Measurements from ENCODE around the gene MRAS. TPM values are rescaled to one million over a fixed set of nuclear protein-coding genes. Genes with fewer than 3 reads are reported as not detected.

The MRAS gene
- not detected for total RNA-seq

DNA sequence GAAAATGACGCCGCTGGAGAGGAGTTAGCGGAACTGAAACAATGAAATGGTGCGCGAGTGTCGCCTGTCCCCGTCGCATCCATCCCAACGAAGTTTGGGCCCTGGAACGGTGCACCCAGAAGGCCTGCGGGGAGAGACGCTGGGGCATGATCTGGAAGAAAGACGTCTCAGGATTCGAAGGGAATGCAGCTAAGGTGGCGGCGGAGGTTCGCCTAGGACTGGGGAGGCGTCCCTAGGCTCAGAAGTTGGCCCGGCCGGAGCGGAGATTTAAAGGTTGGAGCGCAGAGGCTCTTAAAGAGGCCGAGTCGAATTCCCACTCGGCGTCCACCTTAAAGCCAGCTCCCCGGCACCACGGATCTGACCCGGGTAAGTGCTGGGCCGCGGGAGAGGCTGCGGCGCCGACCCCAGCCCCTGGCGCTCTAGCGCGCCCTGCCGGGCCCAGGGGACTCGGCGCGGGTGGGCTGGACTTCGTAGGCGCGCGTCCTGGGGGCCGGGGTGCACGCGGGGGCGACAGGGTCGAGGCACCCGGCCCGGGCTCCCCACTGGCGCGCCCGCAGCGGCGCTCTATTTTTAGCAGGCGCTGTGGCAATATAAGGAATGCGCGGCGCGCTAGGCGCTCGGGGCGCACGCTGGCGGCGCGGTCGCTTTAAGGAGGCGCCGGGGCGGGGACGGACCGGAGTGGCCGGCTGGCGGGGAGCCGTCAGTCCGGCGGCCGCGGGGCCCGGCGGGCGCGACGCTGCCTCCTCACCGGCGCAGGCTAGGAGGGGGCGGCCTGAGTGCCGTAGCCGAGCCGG lies at the start of gene MRAS:
Gene MRAS (plus strand): TSS at position 620 of the 794 bp plus-strand sequence. CDS start 24,305 bp downstream, outside the sequence.
- CTCF ChIA-PET: interaction anchor here (0.9 kb wide), 1 partner anchor 8 kb away, joined by 4 read pairs; no protein-coding TSS in a partner anchor
- POLR2A ChIA-PET: no interaction called here
- Mint-ChIP-seq H3K36me3 (ENCODE audit: low read depth) (peaks cover 1% of the 10 kb centered on the region), H3K27me3 (ENCODE audit: low read depth) (peaks cover 43% of the 10 kb centered on the region), H3K9me3 (ENCODE audit: insufficient read depth) (no peaks in the 10 kb centered on the region), H3K4me3 (peak within 1 kb of the TSS; percentile 85), H3K27ac (no peak within 1 kb of the TSS), H3K4me1 (ENCODE audit: low read depth) (peaks cover 6% of the 10 kb centered on the region)
- ATAC-seq (peak; percentile 68), DNase-seq (peak; percentile 24)

DNA sequence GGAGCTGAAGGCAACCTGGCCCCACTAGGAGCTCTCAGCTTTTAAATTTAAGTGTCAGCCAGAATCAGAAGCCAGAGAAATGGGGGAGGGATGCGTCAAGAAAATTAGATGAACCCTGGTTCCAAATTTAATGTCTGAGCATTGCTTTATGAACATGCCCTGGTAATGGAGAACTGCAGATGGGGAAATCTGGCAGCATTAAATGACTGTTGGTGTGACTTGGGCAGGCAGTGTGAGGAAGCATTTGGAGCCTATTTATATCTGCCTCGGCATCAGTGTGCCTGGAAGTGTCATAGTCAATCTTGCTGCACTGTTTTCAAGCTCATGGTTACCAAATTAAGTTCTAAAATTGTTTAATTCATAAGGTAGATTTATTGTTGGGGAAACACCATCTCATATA lies 47.7 kb upstream of the MRAS start:
- no peak for ATAC-seq
- Mint-ChIP-seq H3K4me3 (no peak overlapping the region), H3K27me3 (ENCODE audit: low read depth) (no peaks in the 10 kb centered on the region), H3K27ac (no peak overlapping the region), H3K4me1 (ENCODE audit: low read depth) (peaks cover 12% of the 10 kb centered on the region), H3K36me3 (ENCODE audit: low read depth) (peaks cover 27% of the 10 kb centered on the region), H3K9me3 (ENCODE audit: insufficient read depth) (no peaks in the 10 kb centered on the region)
- POLR2A ChIA-PET: no interaction called here
- CTCF ChIA-PET: interaction anchor here (1.2 kb wide), 1 partner anchor 28 kb away, joined by 3 read pairs; no protein-coding TSS in a partner anchor
- no peak for DNase-seq

- ATAC-seq (no peak), DNase-seq (no peak)
- Mint-ChIP-seq H3K36me3 (ENCODE audit: low read depth) (peaks cover 9% of the 10 kb centered on the region), H3K9me3 (ENCODE audit: insufficient read depth) (peaks cover 12% of the 10 kb centered on the region), H3K27ac (no peak overlapping the region), H3K4me3 (no peak overlapping the region), H3K27me3 (ENCODE audit: low read depth) (no peaks in the 10 kb centered on the region), H3K4me1 (ENCODE audit: low read depth) (no peaks in the 10 kb centered on the region)
- ChIA-PET POLR2A (interaction anchor here (0.6 to 0.8 kb wide), 2 partner anchors 116 to 156 kb away, joined by 3 to 4 read pairs; partner anchors contain the start of gene ARMC8), CTCF (interaction anchor here (1.0 kb wide), 1 partner anchor 9 kb away, joined by 3 read pairs; no protein-coding TSS in a partner anchor)
Observed at GRCh38 chr3:138303474-138303873, 44.9 kb upstream of the MRAS start.

- H3K27me3 Mint-ChIP-seq (ENCODE audit: low read depth): peaks cover 24% of the 10 kb centered on the region
- ChIA-PET CTCF (no interaction called here), POLR2A (no interaction called here)
- no peak overlapping the region for H3K27ac Mint-ChIP-seq
- H3K36me3 Mint-ChIP-seq (ENCODE audit: low read depth): peaks cover 5% of the 10 kb centered on the region
- H3K9me3 Mint-ChIP-seq (ENCODE audit: insufficient read depth): peaks cover 19% of the 10 kb centered on the region
- ATAC-seq: no peak
- no peak overlapping the region for H3K4me3 Mint-ChIP-seq
- no peak for DNase-seq
- H3K4me1 Mint-ChIP-seq (ENCODE audit: low read depth): no peaks in the 10 kb centered on the region
Observed at GRCh38 chr3:138307899-138308298, 40.5 kb upstream of the MRAS start.

DNA sequence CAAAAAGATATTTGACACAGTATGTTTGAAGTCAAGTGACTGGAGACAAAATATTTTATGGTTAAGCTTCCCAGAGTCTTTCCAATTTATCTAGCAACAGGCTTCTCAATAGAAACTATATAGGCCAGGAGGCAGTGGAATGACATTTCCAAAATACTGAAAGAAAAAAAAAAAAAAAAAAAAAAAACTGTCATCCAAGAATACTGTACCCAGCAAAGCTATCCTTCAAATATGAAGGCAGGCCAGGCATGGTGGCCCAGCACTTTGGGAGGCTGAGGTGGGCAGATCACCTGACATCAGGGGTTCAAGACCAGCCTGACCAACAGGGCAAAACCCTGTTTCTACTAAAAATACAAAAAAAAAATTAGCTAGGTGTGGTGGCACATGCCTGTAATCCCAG lies 39.6 kb upstream of the MRAS start:
- CTCF ChIA-PET: interaction anchor here (0.9 kb wide), 1 partner anchor 22 kb away, joined by 3 read pairs; no protein-coding TSS in a partner anchor
- Mint-ChIP-seq H3K36me3 (ENCODE audit: low read depth) (peaks cover 5% of the 10 kb centered on the region), H3K9me3 (ENCODE audit: insufficient read depth) (peaks cover 19% of the 10 kb centered on the region), H3K27ac (no peak overlapping the region), H3K4me3 (no peak overlapping the region), H3K27me3 (ENCODE audit: low read depth) (peaks cover 26% of the 10 kb centered on the region), H3K4me1 (ENCODE audit: low read depth) (no peaks in the 10 kb centered on the region)
- DNase-seq (no peak), ATAC-seq (no peak)
- POLR2A ChIA-PET: no interaction called here

- Mint-ChIP-seq H3K4me1 (ENCODE audit: low read depth) (no peaks in the 10 kb centered on the region), H3K36me3 (ENCODE audit: low read depth) (peaks cover 5% of the 10 kb centered on the region), H3K27me3 (ENCODE audit: low read depth) (peaks cover 30% of the 10 kb centered on the region), H3K9me3 (ENCODE audit: insufficient read depth) (peaks cover 19% of the 10 kb centered on the region), H3K27ac (no peak overlapping the region), H3K4me3 (no peak overlapping the region)
- ATAC-seq (no peak), DNase-seq (no peak)
- ChIA-PET POLR2A (no interaction called here), CTCF (no interaction called here)
Observed at GRCh38 chr3:138310494-138310893, 37.9 kb upstream of the MRAS start.

DNA sequence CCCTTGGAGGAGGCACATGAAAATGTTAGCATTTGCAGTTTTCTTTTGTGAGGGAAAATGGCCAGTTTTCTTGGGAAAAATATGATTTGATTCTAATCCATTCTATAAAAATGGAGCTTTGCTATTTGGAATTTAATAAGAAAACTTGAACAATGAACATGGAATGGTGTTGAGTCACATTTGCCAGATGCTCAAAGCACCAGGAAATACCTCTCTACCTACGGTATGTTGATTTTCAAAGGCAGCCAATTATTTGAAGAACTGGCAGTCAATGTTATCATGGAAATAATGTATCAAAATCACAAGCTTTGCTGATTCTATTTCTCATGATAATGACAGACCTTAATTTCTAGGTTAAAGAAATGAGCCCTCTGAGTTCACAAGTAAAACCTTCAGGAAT lies 33.6 kb upstream of the MRAS start:
- CTCF ChIA-PET: interaction anchor here (1.0 to 1.4 kb wide), 2 partner anchors 14 to 102 kb away, joined by 3 to 6 read pairs; no protein-coding TSS in a partner anchor
- peaks cover 2% of the 10 kb centered on the region for H3K36me3 Mint-ChIP-seq (ENCODE audit: low read depth)
- H3K4me1 Mint-ChIP-seq (ENCODE audit: low read depth): no peaks in the 10 kb centered on the region
- peaks cover 5% of the 10 kb centered on the region for H3K9me3 Mint-ChIP-seq (ENCODE audit: insufficient read depth)
- no peak for DNase-seq
- no peak overlapping the region for H3K27ac Mint-ChIP-seq
- no peak overlapping the region for H3K4me3 Mint-ChIP-seq
- POLR2A ChIA-PET: no interaction called here
- peaks cover 30% of the 10 kb centered on the region for H3K27me3 Mint-ChIP-seq (ENCODE audit: low read depth)
- ATAC-seq: no peak

GRCh38 chr3:138317687-138318086 lies 30.7 kb upstream of the MRAS start:
- Mint-ChIP-seq H3K4me1 (ENCODE audit: low read depth) (peaks cover 7% of the 10 kb centered on the region), H3K36me3 (ENCODE audit: low read depth) (no peaks in the 10 kb centered on the region), H3K9me3 (ENCODE audit: insufficient read depth) (no peaks in the 10 kb centered on the region), H3K27me3 (ENCODE audit: low read depth) (peaks cover 6% of the 10 kb centered on the region), H3K27ac (no peak overlapping the region), H3K4me3 (no peak overlapping the region)
- ATAC-seq (no peak), DNase-seq (no peak)
- POLR2A ChIA-PET: no interaction called here
- CTCF ChIA-PET: interaction anchor here (1.1 kb wide), 1 partner anchor 11 kb away, joined by 4 read pairs; no protein-coding TSS in a partner anchor

- DNase-seq: no peak
- Mint-ChIP-seq H3K4me3 (no peak overlapping the region), H3K9me3 (ENCODE audit: insufficient read depth) (no peaks in the 10 kb centered on the region), H3K27ac (no peak overlapping the region), H3K36me3 (ENCODE audit: low read depth) (no peaks in the 10 kb centered on the region), H3K4me1 (ENCODE audit: low read depth) (peaks cover 24% of the 10 kb centered on the region), H3K27me3 (ENCODE audit: low read depth) (no peaks in the 10 kb centered on the region)
- ChIA-PET CTCF (no interaction called here), POLR2A (no interaction called here)
- no peak for ATAC-seq
Observed at GRCh38 chr3:138323971-138324370, 24.4 kb upstream of the MRAS start.

DNA sequence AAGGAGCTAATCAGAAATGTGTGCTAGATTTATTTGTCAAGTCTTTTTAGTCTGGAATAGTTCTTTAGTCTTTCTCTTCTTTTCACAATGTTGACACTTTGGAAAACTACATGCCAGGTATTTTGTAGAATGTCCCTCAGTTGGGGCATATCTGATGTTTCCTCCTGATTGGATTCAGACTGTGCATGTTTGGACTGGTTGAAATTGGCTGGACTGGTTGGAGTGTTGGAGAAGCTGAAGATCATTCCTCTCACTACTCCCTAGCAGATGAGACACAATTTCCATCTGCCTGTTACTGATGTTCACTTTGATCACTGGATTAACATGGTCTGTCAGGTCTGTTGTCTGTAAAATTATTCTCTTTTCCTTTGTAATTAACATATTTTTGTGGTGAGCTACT lies 22.4 kb upstream of the MRAS start:
- ChIA-PET CTCF (no interaction called here), POLR2A (no interaction called here)
- Mint-ChIP-seq H3K36me3 (ENCODE audit: low read depth) (no peaks in the 10 kb centered on the region), H3K27ac (no peak overlapping the region), H3K9me3 (ENCODE audit: insufficient read depth) (no peaks in the 10 kb centered on the region), H3K4me1 (ENCODE audit: low read depth) (peaks cover 36% of the 10 kb centered on the region), H3K27me3 (ENCODE audit: low read depth) (no peaks in the 10 kb centered on the region), H3K4me3 (no peak overlapping the region)
- ATAC-seq: no peak
- no peak for DNase-seq

DNA sequence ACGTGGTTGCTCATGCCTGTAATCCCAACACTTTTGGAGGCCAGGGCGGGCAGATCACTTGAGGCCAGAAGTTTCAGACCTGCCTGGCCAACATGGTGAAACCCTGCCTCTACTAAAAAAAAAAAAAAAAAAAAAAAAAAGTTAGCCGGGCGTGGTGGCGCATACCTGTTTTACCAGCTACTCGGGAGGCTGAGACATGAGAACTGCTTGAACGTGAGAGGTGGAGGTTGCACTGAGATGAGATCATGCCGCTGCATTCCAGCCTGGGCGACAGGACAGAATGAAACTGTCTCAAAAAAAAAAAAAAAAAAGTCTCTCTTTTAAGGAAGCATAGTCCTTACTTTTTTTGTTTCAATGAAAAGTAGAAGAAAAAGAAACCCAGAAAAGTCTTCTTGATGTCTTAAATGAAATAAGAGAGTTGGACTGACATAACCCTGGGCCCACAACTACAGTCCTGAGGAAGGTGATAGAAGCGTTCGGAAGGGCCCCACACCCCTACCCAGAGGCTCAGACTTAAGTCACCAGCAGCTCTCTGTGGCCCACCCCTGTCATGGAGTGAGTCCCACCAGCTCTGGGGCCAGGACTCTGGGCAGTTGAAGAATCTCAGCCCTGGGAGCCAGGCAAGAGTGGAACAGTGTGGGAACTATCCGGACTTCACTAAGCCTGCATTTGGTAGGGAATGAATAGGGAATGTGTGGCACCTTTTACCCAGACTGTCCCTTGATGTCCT lies 21.3 kb upstream of the MRAS start:
- ChIA-PET CTCF (no interaction called here), POLR2A (no interaction called here)
- ATAC-seq (no peak), DNase-seq (no peak)
- H3K36me3 Mint-ChIP-seq (ENCODE audit: low read depth): no peaks in the 10 kb centered on the region
- no peaks in the 10 kb centered on the region for H3K27me3 Mint-ChIP-seq (ENCODE audit: low read depth)
- H3K9me3 Mint-ChIP-seq (ENCODE audit: insufficient read depth): no peaks in the 10 kb centered on the region
- no peak overlapping the region for H3K27ac Mint-ChIP-seq
- H3K4me1 Mint-ChIP-seq (ENCODE audit: low read depth): peaks cover 32% of the 10 kb centered on the region
- H3K4me3 Mint-ChIP-seq: no peak overlapping the region

DNA sequence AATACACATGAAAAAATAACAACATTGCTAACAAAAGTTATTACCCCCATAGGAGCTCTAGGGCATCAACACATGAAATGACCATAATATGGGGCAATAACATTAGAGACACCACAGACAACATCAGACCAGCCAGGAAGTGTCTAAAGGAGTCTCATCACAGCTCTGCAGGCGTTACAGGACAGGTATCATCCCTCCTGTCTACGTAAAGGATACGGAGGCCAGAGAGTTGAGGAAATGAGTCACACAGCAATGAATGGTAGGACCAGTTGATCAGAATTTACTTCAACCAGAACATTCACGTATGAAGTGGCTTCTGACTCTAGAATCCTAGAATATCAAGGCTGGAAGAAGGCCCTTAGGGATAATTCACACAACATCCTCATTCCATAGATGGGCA lies 20.5 kb upstream of the MRAS start:
- ChIA-PET CTCF (interaction anchor here (0.6 to 1.7 kb wide), 8 partner anchors 10 to 153 kb away, joined by 3 to 8 read pairs (median 3); partner anchors contain the start of gene DBR1), POLR2A (interaction anchor here (1.0 kb wide), 1 partner anchor 106 kb away, joined by 4 read pairs; no protein-coding TSS in a partner anchor)
- Mint-ChIP-seq H3K36me3 (ENCODE audit: low read depth) (no peaks in the 10 kb centered on the region), H3K4me3 (no peak overlapping the region), H3K27me3 (ENCODE audit: low read depth) (no peaks in the 10 kb centered on the region), H3K9me3 (ENCODE audit: insufficient read depth) (no peaks in the 10 kb centered on the region), H3K4me1 (ENCODE audit: low read depth) (peaks cover 29% of the 10 kb centered on the region), H3K27ac (no peak overlapping the region)
- DNase-seq (no peak), ATAC-seq (no peak)

All from activated CD8-positive, alpha-beta T cell treated with anti-CD3 and anti-CD28 coated beads, Interleukin-2, amount 10 ng/mL, durations not matched to agents 7 days and 5 days (primary cell).